ENCODE measurements around the gene CGN. TPM values are rescaled to one million over a fixed set of nuclear protein-coding genes. Genes with fewer than 3 reads are reported as not detected.

CGN gene
- total and polyA plus RNA-seq, 7 donors: 0.33 to 132 (median 1.8) TPM

- Histone ChIP-seq H3K27me3 (no peaks in the 10 kb centered on the region), H3K27ac (no peak overlapping the region), H3K4me1 (no peaks in the 10 kb centered on the region), H3K36me3 (no peaks in the 10 kb centered on the region), H3K4me3 (no peak overlapping the region), H3K9me3 (no peaks in the 10 kb centered on the region)
- no peak for DNase-seq
- intact Hi-C loops (cut with DNase I): no loop called here
- no peak for TF ChIP-seq EP300 (IDR thresholded peaks at IDR 0.05)
- TF ChIP-seq POLR2AphosphoS5 (IDR thresholded peaks at IDR 0.05): no peak
- no peak for TF ChIP-seq POLR2A (IDR thresholded peaks at IDR 0.05)
- no peak for TF ChIP-seq CTCF (IDR thresholded peaks at IDR 0.05)
- WGBS, 2 donors: 94 to 95% methylated on average over 11 of the region's 11 CpGs
Measured at GRCh38 chr1:151529211-151529702, 18.1 kb downstream of the CGN start.

GRCh38 chr1:151529781-151530180, 18.6 kb downstream of the CGN start:
- 94% methylated on average over 18 of the region's 18 CpGs for WGBS, 2 donors
- no peak for DNase-seq
- no peaks in the 10 kb centered on the region for H3K27me3 ChIP-seq
- intact Hi-C loops (cut with DNase I): no loop called here
- no peaks in the 10 kb centered on the region for H3K9me3 ChIP-seq
- no peak overlapping the region for H3K4me3 ChIP-seq
- H3K4me1 ChIP-seq: no peaks in the 10 kb centered on the region
- H3K27ac ChIP-seq: no peak overlapping the region
- no peaks in the 10 kb centered on the region for H3K36me3 ChIP-seq
- TF ChIP-seq POLR2A (IDR thresholded peaks at IDR 0.05): no peak
- no peak for TF ChIP-seq CTCF (IDR thresholded peaks at IDR 0.05)
- TF ChIP-seq EP300 (IDR thresholded peaks at IDR 0.05): no peak
- no peak for TF ChIP-seq POLR2AphosphoS5 (IDR thresholded peaks at IDR 0.05)

- TF ChIP-seq EP300 (IDR thresholded peaks at IDR 0.05) (no peak), CTCF (IDR thresholded peaks at IDR 0.05) (no peak), POLR2AphosphoS5 (IDR thresholded peaks at IDR 0.05) (no peak), POLR2A (IDR thresholded peaks at IDR 0.05) (no peak)
- intact Hi-C loops (cut with DNase I): no loop called here
Measured at GRCh38 chr1:151530461-151530860, 19.3 kb downstream of the CGN start.

GRCh38 chr1:151533870-151534269, 22.7 kb downstream of the CGN start:
- H3K9me3 ChIP-seq: no peaks in the 10 kb centered on the region
- no peak for DNase-seq
- no peaks in the 10 kb centered on the region for H3K36me3 ChIP-seq
- H3K4me1 ChIP-seq: no peaks in the 10 kb centered on the region
- H3K27ac ChIP-seq: no peak overlapping the region
- intact Hi-C loops (cut with DNase I): loop anchor here (1.0 to 2.0 kb wide), 2 partner anchors 89 to 201 kb away; no protein-coding TSS in a partner anchor
- TF ChIP-seq POLR2A (IDR thresholded peaks at IDR 0.05) (no peak), EP300 (IDR thresholded peaks at IDR 0.05) (no peak), POLR2AphosphoS5 (IDR thresholded peaks at IDR 0.05) (no peak), CTCF (IDR thresholded peaks at IDR 0.05) (no peak)
- 88% methylated on average over 10 of the region's 10 CpGs for WGBS, 2 donors
- H3K27me3 ChIP-seq: no peaks in the 10 kb centered on the region
- no peak overlapping the region for H3K4me3 ChIP-seq

More at GRCh38 chr1:151530461-151530860, 19.3 kb downstream of the CGN start:
- Histone ChIP-seq H3K27ac (no peak overlapping the region), H3K9me3 (no peaks in the 10 kb centered on the region), H3K27me3 (no peaks in the 10 kb centered on the region), H3K4me1 (no peaks in the 10 kb centered on the region), H3K4me3 (no peak overlapping the region), H3K36me3 (no peaks in the 10 kb centered on the region)
- DNase-seq: no peak
- 84 to 90% methylated on average over 11 of the region's 11 CpGs for WGBS, 2 donors
